ENCODE data around the gene TMEM263.

DNA sequence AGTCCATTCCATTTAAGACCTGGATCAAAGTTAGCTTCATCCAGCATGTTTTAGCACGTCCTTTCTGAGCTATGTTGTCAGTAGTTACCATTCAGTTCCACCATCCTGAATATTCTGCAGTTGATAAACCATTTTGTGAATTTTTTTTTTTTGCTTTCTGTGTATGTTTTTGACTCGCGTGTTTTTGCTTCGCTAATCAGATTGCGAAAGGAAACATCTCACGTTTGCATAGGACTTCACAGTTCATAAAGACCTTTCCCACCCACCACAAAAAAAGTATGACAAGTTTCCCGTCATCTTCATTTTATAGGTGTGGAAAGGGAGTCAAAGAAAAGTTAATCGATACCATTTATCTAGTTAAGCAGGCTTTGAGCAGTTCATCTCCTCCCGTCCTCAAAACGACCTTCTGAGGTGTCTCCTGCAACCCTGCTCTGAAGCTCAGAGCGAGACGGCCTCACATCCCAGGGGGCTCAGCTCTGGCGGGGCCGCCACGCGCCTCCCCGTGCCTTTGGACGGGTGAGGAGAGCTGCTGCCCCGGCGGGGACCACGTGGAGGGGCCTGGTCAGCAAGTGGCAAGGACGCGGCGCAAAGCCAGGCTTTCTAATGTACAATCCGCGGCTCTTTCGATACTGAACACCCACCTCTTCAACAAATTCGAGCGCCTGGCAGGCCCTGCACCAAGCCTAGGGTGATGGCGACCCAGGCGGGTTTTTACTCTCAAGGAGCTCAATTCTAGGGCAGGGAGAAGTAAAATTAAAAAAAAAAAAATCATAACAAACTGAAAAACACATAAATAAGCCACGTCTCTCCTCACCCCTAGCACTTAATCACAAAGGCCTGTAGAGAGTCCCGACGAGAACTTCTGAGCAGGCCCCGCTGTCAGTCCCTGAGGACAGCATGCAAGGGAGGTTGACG is 988 bp upstream of the TMEM263 start:
- TF ChIP-seq, protein P1, sequence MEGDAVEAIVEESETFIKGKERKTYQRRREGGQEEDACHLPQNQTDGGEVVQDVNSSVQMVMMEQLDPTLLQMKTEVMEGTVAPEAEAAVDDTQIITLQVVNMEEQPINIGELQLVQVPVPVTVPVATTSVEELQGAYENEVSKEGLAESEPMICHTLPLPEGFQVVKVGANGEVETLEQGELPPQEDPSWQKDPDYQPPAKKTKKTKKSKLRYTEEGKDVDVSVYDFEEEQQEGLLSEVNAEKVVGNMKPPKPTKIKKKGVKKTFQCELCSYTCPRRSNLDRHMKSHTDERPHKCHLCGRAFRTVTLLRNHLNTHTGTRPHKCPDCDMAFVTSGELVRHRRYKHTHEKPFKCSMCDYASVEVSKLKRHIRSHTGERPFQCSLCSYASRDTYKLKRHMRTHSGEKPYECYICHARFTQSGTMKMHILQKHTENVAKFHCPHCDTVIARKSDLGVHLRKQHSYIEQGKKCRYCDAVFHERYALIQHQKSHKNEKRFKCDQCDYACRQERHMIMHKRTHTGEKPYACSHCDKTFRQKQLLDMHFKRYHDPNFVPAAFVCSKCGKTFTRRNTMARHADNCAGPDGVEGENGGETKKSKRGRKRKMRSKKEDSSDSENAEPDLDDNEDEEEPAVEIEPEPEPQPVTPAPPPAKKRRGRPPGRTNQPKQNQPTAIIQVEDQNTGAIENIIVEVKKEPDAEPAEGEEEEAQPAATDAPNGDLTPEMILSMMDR (IDR thresholded peaks at IDR 0.05): no peak
- TF ChIP-seq POLR2A (IDR thresholded peaks at IDR 0.05): no peak

Measured in right lobe of liver (tissue), 4 donors.